GM10847 (cell line): ENCODE measurements around the gene AIPL1.

Source experiments
- POLR2A ChIP-seq: IDR thresholded peaks from 2 replicates; pipeline ENCODE4 v1.6.1; 2011; ENCODE audit not compliant: insufficient read length; ENCODE audit errors: extremely low read depth

The AIPL1 gene

DNA sequence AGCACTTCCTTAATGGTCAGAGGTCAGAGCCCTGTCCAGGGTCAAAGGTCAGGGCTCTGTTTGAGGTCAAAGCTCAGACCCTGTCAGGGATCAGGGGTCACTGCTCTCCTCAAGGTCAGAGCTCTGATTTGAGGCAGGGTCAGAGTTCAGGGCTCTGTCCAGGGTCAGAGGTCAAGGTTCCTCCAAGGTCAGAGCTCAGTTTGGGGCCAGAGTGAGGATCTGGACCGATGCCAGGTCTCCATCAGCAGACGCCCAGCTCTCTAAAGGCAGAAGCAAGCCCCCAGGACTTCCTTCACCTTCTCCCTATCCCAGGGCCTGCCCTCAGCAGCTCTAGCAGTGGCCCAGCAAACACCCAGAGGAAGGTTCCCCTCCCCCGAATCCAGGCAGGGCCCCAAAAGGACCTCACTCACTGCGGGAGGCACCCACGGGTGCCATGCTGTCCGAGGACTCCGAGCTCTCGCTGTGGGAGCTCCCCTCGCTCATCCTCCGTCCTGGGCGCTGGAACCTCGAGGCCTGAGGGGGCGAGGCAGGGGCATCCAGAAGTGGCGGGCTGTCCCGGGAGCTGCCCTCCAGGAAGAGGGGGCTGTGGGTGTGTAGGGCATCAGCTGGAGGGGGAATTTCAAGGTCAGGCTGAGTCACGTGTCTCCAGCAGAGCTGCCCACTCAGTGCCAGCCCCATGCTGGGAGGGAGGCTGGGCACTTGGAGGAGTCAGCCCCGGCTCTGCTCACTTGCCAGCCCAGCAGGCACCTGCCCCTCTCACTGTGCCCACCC, 36.0 kb upstream of the AIPL1 start:
- no peak for TF ChIP-seq POLR2A

DNA sequence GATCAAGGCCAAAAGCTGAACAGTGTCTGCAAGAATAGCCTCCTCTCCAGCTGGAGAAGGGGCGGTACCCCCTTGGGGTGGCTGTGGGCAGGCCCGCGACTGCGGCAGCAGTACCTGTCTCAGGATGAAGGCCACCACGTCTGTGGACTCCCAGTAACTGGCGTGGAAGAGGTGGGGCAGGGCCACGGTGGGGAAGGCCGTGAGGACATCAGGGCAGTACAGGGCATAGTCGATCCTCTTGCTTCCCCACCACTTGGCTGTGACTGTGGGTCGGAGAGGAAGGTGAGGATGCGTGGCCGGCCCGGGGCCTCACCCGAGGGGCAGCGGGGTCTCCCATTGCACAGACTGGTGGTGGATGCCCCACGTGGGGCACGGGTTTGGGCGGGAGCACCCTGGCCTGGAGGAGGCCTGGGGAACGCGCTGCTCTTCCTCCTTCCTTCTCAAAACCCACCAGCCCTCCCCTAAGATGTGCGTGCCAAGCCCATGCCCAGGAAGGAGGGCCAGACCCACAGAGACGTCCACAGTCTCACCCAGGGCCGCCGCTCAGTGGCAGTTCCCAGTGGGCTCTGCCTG, 35.3 kb upstream of the AIPL1 start:
- TF ChIP-seq POLR2A, result no peak

DNA sequence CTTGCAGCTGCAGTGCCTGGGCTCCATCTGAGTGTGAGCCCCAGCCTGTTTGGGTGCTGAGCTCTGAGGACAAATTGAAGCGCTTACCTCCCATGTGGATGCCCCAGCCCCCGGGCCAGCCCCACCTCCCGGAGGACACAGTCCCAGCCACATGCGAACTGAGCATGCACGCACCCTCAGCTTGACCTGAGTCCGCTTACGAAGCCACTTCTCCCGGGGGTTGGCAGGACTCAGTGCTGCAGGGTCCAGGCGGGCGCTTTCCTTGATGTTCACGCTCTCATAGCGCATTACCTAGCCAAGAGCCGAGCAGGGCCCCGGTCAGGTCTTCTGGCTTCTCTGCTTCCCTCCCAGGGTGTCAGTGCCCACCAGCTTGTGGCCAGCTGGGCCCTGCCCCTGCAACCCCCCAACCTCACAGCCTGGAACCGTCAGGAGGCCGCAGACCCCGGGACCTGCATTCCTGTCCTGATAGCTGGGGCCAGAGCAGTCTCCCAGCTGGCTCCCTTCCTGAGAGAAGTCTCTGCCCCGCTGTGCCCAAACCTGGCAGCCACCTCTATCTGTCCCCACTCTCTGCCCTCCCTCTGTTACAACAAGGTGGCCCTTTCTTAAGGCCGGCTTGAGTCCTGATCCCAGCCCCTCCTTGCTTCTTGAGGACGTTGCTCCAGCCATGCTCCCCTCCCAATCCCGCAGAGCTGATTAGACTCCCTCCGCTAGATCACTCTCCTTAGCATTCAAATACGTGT, 33.3 kb upstream of the AIPL1 start:
- no peak for TF ChIP-seq POLR2A

DNA sequence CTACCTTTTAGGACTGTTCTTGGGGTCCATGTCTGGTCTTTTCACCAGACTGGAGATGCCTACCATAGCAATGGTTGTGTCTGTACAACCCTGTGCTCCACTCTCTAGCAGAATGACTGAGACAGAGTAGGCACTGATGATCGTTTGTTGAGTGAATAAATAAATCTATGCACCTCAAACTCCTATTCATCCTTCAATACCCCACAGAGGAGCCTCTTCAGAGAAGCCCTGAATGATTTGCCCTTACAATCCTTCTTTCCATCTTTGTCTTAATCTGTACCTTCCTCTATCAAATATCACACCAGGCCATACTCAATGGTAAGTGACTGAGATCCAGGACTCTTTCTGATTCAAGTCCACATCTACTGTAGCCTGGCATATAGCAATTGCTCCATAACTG, 32.6 kb upstream of the AIPL1 start:
- TF ChIP-seq POLR2A, result no peak

DNA sequence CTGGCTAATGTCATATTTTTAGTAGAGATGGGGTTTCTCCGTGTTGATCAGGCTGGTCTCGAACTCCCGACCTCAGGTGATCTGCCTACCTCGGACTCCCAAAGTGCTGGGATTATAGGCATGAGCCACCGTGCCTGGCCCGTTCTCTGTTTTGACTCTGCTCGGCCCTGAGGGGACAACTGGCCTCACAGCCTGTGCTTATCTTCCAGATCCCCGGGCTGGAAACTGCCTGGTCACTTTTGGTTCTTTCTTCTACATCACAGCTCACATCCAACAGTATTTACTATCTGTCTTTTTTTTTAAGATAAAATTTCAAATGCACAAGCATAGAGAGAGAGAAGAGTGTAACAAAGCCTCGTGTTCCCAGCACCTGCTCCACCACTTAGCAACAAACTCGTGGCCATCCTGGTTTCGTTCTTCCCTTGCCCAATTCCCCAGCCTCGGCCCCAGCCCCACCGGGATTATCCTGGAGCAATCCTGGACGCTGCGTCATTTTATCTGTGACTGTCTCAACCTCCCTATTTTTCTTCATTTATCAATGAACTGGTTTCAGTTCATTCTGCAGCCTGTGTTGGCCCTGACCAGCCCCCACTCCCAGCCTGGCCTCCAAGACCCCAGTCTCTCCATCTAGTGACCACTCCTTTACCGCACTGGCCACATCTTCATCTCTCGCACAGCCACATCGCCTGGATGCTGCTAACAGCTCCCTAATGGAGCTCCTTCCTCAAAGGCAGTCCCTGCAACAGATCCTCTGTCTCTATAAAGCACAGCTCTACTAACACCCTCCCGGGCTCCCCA, 30.5 kb upstream of the AIPL1 start:
- no peak for TF ChIP-seq POLR2A

DNA sequence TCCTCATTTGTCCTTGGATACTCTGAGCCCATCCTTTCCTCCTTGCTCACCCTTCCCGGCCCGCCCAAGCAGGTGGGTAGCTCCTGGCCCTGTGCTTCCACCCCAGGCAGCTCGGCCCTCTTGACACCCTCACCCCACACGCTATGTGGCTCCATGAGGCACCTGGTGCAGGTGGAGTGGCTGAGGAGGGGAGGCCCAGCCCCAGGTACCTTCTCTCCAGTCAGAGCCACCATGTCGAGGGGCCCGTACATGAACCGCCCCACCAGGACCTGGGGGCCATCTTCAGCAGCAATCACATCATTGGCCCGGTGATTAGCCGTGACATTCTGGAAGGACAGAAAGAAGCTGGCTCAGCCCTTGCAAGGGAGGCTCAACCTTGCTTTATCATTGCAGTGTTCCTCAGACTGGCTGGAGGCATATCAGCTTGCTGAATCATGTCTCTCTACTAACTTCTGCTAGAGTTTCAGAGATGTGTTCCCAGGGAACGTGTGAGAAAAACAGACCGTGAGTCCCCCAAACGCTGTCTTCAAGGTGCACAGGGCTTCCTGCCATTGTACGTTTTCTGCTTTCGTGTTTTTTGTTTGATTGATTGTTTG, 29.6 kb upstream of the AIPL1 start:
- TF ChIP-seq POLR2A, result no peak

DNA sequence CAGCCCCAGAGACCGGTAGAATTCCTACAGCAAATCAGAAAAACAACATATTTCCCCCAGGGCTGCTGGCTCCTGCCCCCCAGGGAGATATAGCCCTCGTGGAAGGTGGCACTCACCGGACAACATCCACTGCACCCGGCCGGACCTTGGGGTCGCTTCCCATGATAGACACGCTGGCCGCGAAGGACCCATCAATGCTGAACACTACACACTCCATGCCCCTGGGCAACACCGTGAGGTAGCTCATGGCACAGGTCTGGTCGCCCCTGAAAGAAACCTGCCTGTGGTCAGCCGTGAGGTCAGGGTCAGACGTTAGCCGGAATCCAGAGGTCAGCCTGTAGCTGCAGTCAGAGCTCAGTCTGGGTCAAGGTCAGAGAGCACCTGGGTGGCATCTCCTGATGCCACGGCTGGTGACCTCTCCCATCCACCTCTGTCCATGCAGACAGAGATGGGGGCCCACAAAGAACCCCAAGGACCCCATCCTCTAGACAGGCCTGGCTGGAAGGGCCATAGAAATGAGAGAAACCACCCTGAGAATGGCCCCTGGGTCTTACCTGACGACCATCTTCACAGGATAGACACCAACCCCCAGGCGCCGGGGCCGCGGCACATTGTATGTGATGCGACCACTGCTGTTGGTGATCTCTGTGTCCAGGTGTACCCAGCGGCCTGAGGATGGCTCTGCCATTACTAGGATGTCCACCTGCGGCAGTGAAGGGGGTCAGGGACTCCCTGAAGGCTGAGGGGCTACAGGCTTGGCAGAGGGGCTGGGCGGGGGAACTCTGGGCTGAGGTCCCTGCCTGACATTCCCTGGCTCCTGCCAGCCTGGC, 28.9 kb upstream of the AIPL1 start:
- TF ChIP-seq POLR2A, result no peak

DNA sequence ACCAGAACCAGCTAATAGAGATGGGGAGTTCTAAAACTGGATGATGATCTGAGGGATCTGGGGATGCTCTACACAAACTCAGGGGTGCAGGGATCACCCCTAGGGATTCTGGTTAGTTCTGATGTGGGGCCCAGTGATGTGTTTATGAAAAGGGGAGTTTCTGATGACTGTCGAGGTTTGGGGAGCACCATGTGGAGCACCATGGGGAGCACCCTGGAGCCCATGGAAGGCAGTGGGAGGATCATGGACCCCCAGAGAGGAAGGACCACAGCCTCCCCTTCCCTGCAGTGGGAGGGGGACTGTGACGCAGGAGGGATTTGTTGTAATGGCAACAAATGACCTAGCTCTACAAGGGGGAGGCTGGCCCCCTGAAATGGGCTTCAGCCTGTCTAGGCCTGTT, 27.8 kb upstream of the AIPL1 start:
- TF ChIP-seq POLR2A, result no peak

DNA sequence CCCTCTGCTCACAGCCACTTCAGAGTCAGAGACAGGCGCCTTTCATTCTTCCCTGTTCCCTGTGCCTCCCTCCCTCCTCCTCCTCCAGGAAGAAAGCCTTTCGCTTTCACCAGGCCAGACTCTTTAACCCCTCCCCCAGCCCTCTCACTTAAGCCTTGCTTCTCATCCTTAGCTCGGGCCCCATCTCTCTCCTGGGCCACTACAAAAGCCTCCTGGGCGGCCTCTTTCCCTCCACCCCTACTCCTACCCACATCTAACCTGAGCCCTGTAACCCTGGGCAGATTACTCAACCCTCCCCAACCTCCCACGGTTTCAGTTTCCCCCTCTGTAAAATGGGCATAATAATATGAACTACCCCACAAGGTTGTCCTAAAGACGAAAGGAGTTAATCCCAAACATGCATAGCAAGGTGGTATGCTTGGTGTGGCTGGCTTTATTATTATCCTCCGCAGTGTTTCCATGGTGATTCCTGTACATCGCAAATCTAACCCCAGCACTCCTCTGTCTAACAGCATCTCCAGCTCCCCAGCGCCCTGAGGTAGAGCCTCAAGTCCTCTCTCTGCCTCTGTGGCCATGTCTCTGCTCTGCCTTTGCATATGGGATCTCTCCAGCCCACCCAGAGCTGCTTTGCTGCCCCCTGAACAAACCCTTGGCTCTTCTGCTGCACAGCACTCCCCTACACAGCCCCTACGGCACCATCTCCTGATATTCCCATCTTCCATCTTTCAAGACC, 27.0 kb upstream of the AIPL1 start:
- TF ChIP-seq POLR2A, result no peak

DNA sequence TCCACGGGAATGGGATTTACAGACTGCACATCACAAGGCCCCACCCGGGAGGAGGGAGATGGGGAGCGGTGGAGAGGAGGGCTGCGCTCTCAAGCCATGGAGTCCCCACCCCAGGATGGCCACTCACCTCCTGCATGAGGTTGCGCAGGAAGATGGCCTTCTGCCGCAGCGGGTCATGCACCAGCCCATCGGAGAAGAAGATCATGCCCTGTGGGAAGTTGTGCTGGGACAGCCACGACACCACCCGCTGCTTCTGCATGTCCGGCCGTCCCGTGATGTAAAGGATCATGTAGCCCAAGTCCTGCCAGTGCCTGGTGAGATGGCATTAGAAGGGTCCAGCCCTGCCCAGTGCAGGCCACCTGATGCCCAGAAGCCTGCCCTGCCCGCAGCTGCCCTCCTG, 26.3 kb upstream of the AIPL1 start:
- no peak for TF ChIP-seq POLR2A

DNA sequence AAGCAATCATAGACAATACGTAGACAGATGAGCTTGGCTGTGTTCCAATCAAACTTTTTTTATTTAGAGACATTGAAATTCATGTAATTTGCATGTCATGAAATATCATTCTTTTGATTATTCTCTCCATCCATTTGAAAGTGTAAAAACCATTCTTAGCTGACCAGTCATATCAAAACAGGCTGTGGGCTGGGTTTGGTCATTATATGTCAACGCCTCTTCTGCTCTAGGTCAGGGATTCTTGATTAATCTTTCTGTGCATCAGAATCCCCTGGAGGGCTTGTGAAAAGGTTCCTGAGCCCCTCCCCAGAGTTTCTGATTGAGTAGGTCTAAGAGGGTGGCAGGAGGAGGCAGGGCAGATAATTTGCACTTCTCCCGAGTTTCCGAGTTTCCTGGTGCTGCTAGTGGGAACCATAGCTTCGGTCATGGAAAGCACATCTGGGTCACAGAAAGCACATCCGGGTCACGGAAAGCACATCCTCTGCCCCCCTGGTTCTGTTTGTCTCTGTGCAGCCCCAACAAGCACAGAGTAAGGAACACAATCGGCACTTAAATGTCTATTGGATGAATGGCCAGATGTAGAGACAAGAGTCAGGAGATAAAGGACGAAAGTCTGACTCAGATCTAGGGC, 25.7 kb upstream of the AIPL1 start:
- no peak for TF ChIP-seq POLR2A

DNA sequence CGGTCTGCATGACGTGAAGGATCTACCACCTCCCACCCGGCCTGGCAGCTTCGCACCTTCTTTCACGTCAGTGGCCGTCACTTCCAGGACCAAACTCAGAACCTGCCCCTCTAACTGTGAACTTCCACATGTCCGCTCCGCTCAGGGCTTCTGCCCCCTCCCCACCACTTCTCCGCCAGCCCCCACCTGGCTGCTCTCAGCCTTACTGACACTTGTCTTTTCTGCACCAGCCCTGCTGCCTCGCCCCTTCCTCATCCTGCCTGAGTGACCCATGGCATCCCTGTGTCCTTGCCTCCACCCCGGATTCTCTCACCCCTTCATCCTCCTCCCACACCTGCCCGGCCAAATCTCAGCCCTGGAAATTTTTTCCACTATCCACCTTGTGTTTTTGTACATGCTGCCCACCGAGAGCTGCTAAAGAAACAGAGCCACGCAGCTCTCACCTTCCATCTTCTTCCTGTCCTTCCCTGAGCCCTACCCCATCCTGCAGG, 23.6 kb upstream of the AIPL1 start:
- TF ChIP-seq POLR2A, result no peak
